Measurements from ENCODE around the gene D2HGDH.

- TF ChIP-seq CREB1 (CRISPR knock-in tag; IDR thresholded peaks at IDR 0.05; ENCODE audit: low read depth) = no peak
- no peak for TF ChIP-seq EZH2phosphoT487 (IDR thresholded peaks at IDR 0.05; ENCODE audit: unreplicated experiment)
- TF ChIP-seq JUNB (IDR thresholded peaks at IDR 0.05; ENCODE audit: unreplicated experiment) = no peak
- no peak for TF ChIP-seq EZH2 (IDR thresholded peaks at IDR 0.05; ENCODE audit: low read depth, unreplicated experiment)
- no peak for TF ChIP-seq CTCF (conservative IDR thresholded peaks at IDR 0.05; ENCODE audit: low read depth in 2 of 2)
- TF ChIP-seq REST (IDR thresholded peaks at IDR 0.05; ENCODE audit: unreplicated experiment) = no peak
These were observed 75.2 kb downstream of the D2HGDH start for GRCh38 chr2:241809383-241810306.
